GM03348 (cell line): ENCODE data around the gene PDZRN3.

ENCODE experiments used
- DNase-seq: peaks from one replicate; pipeline ENCODE4 v3.0.0; 2012; ENCODE audit warnings: low spot score

PDZRN3 gene

GRCh38 chr3:73383470-73384049 is 241.2 kb downstream of the PDZRN3 start:
- no peak for DNase-seq

- DNase-seq = no peak
Measured at GRCh38 chr3:73381551-73381950, 243.2 kb downstream of the PDZRN3 start.

- no peak for DNase-seq
Measured at GRCh38 chr3:73380735-73381532, 243.8 kb downstream of the PDZRN3 start.

GRCh38 chr3:73379465-73379864 is 245.3 kb downstream of the PDZRN3 start:
- no peak for DNase-seq

GRCh38 chr3:73378207-73378606 is 246.5 kb downstream of the PDZRN3 start:
- DNase-seq = no peak

- peak; percentile 92 for DNase-seq
Measured at GRCh38 chr3:73365756-73366397, 258.9 kb downstream of the PDZRN3 start.

- peak; percentile 43 for DNase-seq
Measured at GRCh38 chr3:73364517-73364916, 260.2 kb downstream of the PDZRN3 start.

- no peak for DNase-seq
Measured at GRCh38 chr3:73363093-73363492, 261.6 kb downstream of the PDZRN3 start.

GRCh38 chr3:73361591-73361990 is 263.1 kb downstream of the PDZRN3 start:
- DNase-seq = no peak

- peak; percentile 16 for DNase-seq
Measured at GRCh38 chr3:73353649-73354217, 271.0 kb downstream of the PDZRN3 start.

- DNase-seq = no peak
Measured at GRCh38 chr3:73352841-73353645, 271.7 kb downstream of the PDZRN3 start.

- DNase-seq = no peak
Measured at GRCh38 chr3:73351423-73352071, 273.2 kb downstream of the PDZRN3 start.

GRCh38 chr3:73350996-73351395 is 273.7 kb downstream of the PDZRN3 start:
- DNase-seq = no peak

GRCh38 chr3:73349657-73350056 is 275.1 kb downstream of the PDZRN3 start:
- DNase-seq = no peak

GRCh38 chr3:73342077-73342476 is 282.7 kb downstream of the PDZRN3 start:
- no peak for DNase-seq

GRCh38 chr3:73341272-73341935 is 283.3 kb downstream of the PDZRN3 start:
- DNase-seq = no peak

- no peak for DNase-seq
Measured at GRCh38 chr3:73332558-73332957, 292.2 kb downstream of the PDZRN3 start.
